Natural killer cell treated with Interleukin-12 subunit alpha and Interleukin-12 subunit beta and Interleukin-15 and Interleukin-18, amount 100 ng/mL, for 72 hours (primary cell): ENCODE results near the gene UGT3A2. TPM values are rescaled to one million over a fixed set of nuclear protein-coding genes. Genes with fewer than 3 reads are reported as not detected.

Experiments used
- ATAC-seq, 2 donors: fragments of 150-1000 bp; cut with Tn5 transposase in 1 of 2; sonication (Bioruptor Pico), chemical (Tn5 transposase) in 1 of 2; 2 replicates each; pipeline ENCODE4 v1.10.0; 2021
- DNase-seq: peaks from one replicate; pipeline ENCODE4 v3.0.0; 2022; ENCODE audit warnings: low spot score
- H3K27ac Mint-ChIP-seq, 2 donors: 1 replicate in 1 of 2; 2 replicates in 1 of 2; pipeline ENCODE4 v1.8.0; 2022; ENCODE audit warnings: mixed read lengths in 2 of 2, mild to moderate bottlenecking in 1 of 2, moderate library complexity in 1 of 2
- H3K27me3 Mint-ChIP-seq, 2 donors: 1 replicate in 1 of 2; 2 replicates in 1 of 2; pipeline ENCODE4 v1.8.0; 2022; ENCODE audit warnings: mixed read lengths in 2 of 2
- H3K36me3 Mint-ChIP-seq: one replicate; pipeline ENCODE4 v1.8.0; 2022; ENCODE audit warnings: mixed read lengths
- H3K4me1 Mint-ChIP-seq, 2 donors: 1 replicate in 1 of 2; 2 replicates in 1 of 2; pipeline ENCODE4 v1.8.0; 2022; ENCODE audit warnings: low read depth in 2 of 2, mixed read lengths in 2 of 2, mild to moderate bottlenecking in 1 of 2
- H3K4me3 Mint-ChIP-seq: one replicate; pipeline ENCODE4 v1.8.0; 2022; ENCODE audit warnings: mixed read lengths
- H3K9me3 Mint-ChIP-seq: 2 replicates; pipeline ENCODE4 v1.8.0; 2022; ENCODE audit warnings: mixed read lengths
- total RNA-seq, 2 donors: library from RNA; stranded (reverse); gene quantifications; one replicate each; pipeline ENCODE4 v1.2.3, GENCODE V29; 2022

The UGT3A2 gene
- total RNA-seq, 2 donors from 2014 or later: not detected

DNA sequence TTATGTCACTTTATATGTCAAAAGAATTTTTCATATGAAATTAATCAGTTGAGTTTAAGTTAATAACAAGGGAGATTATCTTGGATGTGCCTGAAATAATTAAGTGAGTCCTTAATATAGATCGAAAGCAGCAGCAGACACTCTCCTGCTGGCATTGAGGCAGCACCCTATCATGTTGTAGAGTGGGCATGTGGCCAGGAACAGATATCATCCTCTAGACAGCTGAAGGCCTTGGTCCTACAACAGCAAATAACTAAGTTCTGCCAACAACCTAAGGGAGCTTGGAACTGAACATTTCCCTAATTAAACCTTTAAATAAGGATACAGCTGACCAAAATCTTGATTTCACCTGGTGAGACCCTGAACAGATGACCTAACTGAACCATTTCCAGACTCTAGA, 49.7 kb downstream of the UGT3A2 start:
- Mint-ChIP-seq H3K4me1 (no peaks in the 10 kb centered on the region), H3K4me3 (no peak overlapping the region), H3K27me3 (peaks cover under 1 to 7% of the 10 kb centered on the region in 2 donors), H3K27ac (no peak overlapping the region), H3K36me3 (no peaks in the 10 kb centered on the region), H3K9me3 (peaks cover 24% of the 10 kb centered on the region)
- no peak for DNase-seq
- no peak for ATAC-seq

DNA sequence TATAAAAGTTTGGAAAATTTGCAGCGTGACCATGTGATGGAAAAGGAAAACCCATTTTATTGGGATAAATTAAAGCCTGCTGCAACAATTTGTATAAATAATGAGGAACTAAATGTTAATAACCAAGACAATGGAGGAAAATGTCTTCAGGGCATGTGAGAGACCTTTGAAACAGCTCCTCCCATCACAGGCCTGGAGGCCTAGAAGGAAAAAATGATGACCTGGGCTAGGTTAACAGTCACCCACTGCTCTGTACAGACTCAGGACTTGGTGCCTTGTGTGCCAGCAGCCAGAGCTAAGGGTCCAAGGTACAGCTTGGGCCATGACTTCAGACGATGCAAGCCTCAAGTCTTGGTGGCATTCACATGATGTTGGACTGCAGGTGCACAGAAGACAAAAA, 53.5 kb downstream of the UGT3A2 start:
- Mint-ChIP-seq H3K36me3 (no peaks in the 10 kb centered on the region), H3K27ac (no peak overlapping the region), H3K27me3 (peaks cover 0 to 7% of the 10 kb centered on the region in 2 donors), H3K9me3 (peaks cover 22% of the 10 kb centered on the region), H3K4me1 (no peaks in the 10 kb centered on the region), H3K4me3 (no peak overlapping the region)
- ATAC-seq (no peak), DNase-seq (no peak)

DNA sequence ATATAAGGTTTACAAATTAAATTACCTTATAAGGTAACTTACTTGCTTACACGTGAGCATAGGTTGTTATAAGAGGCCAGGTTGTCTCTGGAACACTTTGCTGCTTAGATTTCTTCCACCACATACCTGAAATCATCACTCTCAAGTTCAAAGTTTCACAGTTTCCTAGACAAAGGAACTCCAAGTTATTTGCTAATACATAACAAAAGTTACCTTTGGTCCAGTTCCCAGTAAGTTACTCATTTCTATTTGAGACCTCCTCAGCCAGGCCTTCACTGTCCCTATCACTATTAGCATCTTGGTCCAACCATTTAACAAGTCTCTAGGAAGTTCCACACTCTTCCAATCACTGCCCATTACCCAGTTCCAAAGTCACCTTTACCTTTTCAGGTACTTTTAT, 57.0 kb downstream of the UGT3A2 start:
- Mint-ChIP-seq H3K4me1 (no peaks in the 10 kb centered on the region), H3K4me3 (no peak overlapping the region), H3K27ac (no peak overlapping the region), H3K27me3 (no peaks in the 10 kb centered on the region), H3K9me3 (peaks cover 12% of the 10 kb centered on the region), H3K36me3 (no peaks in the 10 kb centered on the region)
- ATAC-seq (no peak), DNase-seq (no peak)

DNA sequence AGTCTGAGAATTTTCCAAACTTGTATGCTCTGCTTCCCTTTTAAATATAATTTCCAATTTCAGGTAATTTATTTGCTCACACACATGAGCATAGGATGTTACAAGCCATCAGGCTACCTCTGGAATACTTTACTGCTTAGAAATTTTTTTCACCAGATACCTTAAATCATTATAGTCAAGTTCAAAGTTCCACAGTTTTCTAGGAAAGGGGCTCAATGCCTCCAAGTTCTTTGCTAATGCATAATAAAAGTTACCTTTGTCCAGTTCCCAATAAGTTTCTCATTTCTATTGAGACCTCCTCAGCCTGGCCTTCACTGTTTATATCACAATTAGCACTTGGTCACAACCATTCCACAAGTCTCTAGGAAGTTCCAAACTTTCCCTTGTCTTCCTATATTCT, 59.3 kb downstream of the UGT3A2 start:
- no peak for ATAC-seq
- H3K27me3 Mint-ChIP-seq: peaks cover 4 to 11% of the 10 kb centered on the region in 2 donors

DNA sequence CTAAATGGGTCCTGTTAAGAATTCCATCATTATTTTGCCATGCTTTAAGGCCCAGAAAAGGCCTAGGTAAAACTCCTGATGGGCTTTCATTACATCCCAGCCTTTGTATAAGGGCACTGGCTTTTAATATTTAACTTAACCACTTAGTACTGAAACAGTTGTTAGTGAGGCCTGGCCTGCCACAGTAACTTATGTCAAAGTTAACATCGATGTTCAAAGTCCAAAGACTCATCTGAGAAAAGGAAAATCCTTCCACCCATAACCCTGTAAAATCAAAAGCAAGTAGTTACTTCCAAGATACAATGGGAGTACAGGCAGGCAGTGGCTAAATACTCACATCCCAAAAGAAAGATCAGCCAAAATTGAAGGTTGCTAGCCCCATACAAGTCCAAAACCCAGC, 60.5 kb downstream of the UGT3A2 start:
- Mint-ChIP-seq H3K27me3 (peaks cover 4 to 11% of the 10 kb centered on the region in 2 donors), H3K4me3 (no peak overlapping the region), H3K36me3 (no peaks in the 10 kb centered on the region), H3K27ac (no peak overlapping the region), H3K9me3 (peaks cover 4% of the 10 kb centered on the region), H3K4me1 (no peaks in the 10 kb centered on the region)
- ATAC-seq (no peak), DNase-seq (no peak)

More for the DNA sequence above, 59.3 kb downstream of the UGT3A2 start:
- Mint-ChIP-seq H3K4me1 (no peaks in the 10 kb centered on the region), H3K4me3 (no peak overlapping the region), H3K36me3 (no peaks in the 10 kb centered on the region), H3K27ac (no peak overlapping the region), H3K9me3 (peaks cover 4% of the 10 kb centered on the region)
- no peak for DNase-seq

DNA sequence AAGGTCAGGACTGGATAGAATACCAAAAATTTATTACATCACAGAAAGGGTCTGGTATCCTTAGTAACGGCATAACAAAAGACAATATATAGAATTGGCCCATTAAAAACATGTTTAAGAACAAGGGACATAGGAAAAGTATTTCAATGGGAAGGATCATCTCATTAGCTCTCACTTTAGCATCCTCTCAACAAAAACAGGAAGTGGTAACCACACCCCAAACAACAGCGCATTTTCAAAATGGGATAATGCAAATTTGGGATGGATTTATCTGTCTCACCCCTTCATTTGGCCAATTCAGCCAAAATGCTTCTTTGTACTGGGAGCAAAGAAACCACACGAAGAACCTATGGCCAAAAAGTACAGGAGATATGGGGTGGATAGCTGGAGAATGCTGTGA, 65.7 kb downstream of the UGT3A2 start:
- ATAC-seq (no peak), DNase-seq (no peak)
- Mint-ChIP-seq H3K27ac (no peak overlapping the region), H3K36me3 (no peaks in the 10 kb centered on the region), H3K4me1 (no peaks in the 10 kb centered on the region), H3K27me3 (peaks cover 9 to 11% of the 10 kb centered on the region in 2 donors), H3K4me3 (no peak overlapping the region), H3K9me3 (no peaks in the 10 kb centered on the region)

DNA sequence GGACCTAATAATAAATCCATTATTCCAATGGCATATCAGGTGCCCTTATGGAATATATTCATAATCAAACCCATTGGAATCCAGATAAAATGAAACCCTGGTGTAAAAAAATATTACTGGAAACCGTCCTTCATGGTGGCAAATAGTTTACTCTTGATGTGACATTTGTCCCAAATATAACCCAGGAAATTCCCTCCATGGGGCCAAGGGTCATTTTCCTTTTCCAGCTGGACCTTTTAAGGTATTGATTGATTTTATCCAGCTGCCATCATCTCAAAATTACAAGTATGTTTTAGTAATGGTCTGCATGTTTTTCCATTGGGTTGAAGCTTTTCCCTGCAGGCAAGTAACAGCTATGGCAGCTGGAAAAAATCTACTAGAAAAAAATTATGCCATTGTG, 67.1 kb downstream of the UGT3A2 start:
- no peak overlapping the region for H3K4me3 Mint-ChIP-seq
- H3K27me3 Mint-ChIP-seq: peaks cover 8 to 10% of the 10 kb centered on the region in 2 donors
- H3K9me3 Mint-ChIP-seq: no peaks in the 10 kb centered on the region
- no peaks in the 10 kb centered on the region for H3K4me1 Mint-ChIP-seq
- no peak overlapping the region for H3K27ac Mint-ChIP-seq
- no peak for DNase-seq
- no peak for ATAC-seq
- no peaks in the 10 kb centered on the region for H3K36me3 Mint-ChIP-seq

DNA sequence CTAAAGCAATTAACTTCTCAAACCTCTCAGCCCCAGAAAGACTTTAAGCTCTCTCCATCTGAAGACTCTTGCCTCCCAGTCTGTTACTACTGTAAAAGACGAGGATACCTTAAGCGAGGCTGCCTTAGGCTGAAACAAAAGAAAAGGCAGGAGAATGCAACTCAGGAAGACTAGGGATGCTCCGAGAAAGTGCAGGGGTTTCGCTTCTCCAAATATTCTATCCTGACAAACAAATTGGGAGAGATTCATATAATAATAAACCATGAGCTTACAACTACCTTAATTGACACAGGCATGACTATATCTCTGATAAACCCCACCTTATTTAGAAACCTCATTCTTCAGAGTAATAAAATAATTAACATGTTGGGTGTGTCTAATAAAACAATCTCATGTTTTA, 70.6 kb downstream of the UGT3A2 start:
- H3K27me3 Mint-ChIP-seq: peaks cover 10 to 14% of the 10 kb centered on the region in 2 donors
- no peak for ATAC-seq
- no peaks in the 10 kb centered on the region for H3K9me3 Mint-ChIP-seq
- no peak overlapping the region for H3K4me3 Mint-ChIP-seq
- no peaks in the 10 kb centered on the region for H3K4me1 Mint-ChIP-seq
- H3K36me3 Mint-ChIP-seq: no peaks in the 10 kb centered on the region
- H3K27ac Mint-ChIP-seq: no peak overlapping the region
- DNase-seq: no peak

DNA sequence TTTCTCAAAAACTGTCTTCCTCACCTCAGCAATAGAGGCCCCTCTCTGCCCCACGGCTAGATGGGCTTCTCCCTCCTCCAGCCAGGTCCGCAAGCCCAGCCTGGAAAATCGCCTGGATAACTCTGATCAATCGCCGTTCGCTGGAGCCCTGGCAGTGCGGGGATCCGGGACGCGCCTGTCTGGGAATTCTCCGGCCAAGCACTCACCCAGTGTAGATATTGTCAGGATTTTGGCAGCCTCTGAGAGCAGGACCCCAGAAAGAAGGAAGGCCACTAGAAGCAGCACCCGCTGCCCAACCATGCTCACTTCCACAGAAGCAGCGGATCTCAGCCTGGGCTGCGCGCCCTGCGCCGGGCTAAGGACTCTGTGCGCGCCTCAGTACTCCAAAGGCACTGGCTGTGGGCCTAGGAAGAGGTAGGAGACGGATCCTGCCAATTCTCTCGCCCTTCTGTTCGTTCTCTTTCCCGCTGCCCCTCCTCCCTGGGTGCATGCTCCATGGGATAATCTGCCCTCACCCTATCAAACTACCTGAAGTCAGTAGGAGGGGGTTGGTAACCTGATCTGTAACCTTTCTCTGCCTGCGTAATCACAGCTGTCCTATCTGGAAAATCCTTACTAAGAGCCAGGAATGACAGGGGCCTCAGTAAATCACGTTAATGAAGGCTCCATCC, 75.6 kb downstream of the UGT3A2 start, which contains the start of gene UGT3A1:
Gene UGT3A1, minus strand, starts transcription at position 450 of the 671 bp plus-strand sequence. Its CDS starts 150 bp downstream, at position 300.
- H3K27ac Mint-ChIP-seq: no peak within 1 kb of the TSS
- H3K36me3 Mint-ChIP-seq: no peaks in the 10 kb centered on the region
- H3K27me3 Mint-ChIP-seq: peaks cover 11 to 27% of the 10 kb centered on the region in 2 donors
- H3K4me3 Mint-ChIP-seq: no peak within 1 kb of the TSS
- ATAC-seq: peak in 1 of 2 donors; percentile 32
- no peaks in the 10 kb centered on the region for H3K9me3 Mint-ChIP-seq
- DNase-seq: no peak
- H3K4me1 Mint-ChIP-seq: no peaks in the 10 kb centered on the region

DNA sequence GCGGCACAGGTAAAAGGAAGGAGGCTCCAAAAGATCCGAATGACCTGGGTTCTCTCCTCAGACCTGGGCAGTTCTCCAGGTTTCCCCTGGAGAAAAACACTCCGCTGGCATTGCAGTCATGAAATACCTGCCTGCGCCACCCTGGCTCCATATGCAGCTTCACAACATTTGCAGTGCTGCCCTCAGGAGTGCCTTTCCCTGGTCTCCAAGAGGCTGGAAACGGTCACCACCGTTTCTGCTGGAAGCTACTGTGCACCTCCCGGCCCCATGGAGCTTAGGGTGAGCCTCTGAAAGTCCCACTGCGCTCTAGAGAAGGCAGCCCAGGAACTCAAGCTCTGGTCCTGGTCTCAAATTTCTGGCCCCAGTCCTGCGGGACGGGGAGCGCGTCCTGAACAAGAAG, 76.2 kb downstream of the UGT3A2 start:
- no peak for ATAC-seq

DNA sequence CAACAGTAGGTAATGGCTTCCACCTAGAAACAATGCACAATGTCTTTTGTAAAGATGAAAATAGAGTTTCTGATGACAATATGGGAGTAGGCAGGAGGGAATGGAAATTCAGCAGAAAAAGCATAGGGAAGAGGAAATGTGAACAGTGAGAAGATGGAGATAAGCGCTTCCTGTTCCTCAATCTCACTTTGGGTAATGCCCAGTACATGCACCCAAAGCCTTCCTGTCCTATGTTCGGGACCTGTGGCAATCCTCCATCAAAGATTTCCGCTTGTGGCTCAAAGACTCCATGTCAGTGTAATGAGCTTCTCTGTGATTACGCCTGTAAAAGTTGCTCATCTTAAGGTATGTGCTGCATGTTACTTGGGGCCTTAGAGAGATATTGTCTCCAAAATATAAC, 78.2 kb downstream of the UGT3A2 start:
- Mint-ChIP-seq H3K36me3 (no peaks in the 10 kb centered on the region), H3K4me1 (no peaks in the 10 kb centered on the region)

More for the DNA sequence above, 76.2 kb downstream of the UGT3A2 start:
- Mint-ChIP-seq H3K27me3 (peaks cover 11 to 27% of the 10 kb centered on the region in 2 donors), H3K4me1 (no peaks in the 10 kb centered on the region), H3K27ac (no peak overlapping the region), H3K4me3 (no peak overlapping the region), H3K36me3 (no peaks in the 10 kb centered on the region), H3K9me3 (no peaks in the 10 kb centered on the region)
- no peak for DNase-seq

DNA sequence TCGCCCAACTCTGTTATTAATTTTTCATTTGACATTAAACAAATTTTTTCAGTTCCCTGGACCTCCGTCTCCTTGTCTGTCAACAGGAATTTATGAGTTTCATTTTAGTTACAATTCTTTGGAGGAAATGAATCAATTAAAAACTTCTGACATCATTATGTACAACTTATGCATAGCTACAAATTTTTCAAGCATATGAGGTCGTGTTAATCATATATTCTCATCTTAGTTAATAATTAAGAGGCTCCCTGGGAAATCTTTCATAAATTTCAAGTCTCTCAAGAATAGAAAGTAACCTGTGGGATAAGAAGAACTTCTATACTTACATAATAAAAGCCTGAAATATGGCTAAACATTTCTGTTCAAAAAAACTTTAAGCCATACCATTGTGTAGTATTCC, 78.9 kb downstream of the UGT3A2 start:
- Mint-ChIP-seq H3K9me3 (peaks cover 2% of the 10 kb centered on the region), H3K27ac (no peak overlapping the region), H3K4me1 (no peaks in the 10 kb centered on the region), H3K27me3 (peaks cover 11 to 30% of the 10 kb centered on the region in 2 donors), H3K36me3 (no peaks in the 10 kb centered on the region), H3K4me3 (no peak overlapping the region)
- ATAC-seq (no peak), DNase-seq (no peak)

More for the DNA sequence above, 78.2 kb downstream of the UGT3A2 start:
- H3K27ac Mint-ChIP-seq: no peak overlapping the region
- no peaks in the 10 kb centered on the region for H3K9me3 Mint-ChIP-seq
- H3K4me3 Mint-ChIP-seq: no peak overlapping the region
- no peak for ATAC-seq
- H3K27me3 Mint-ChIP-seq: peaks cover 11 to 27% of the 10 kb centered on the region in 2 donors
- DNase-seq: no peak
